ENCODE results near the gene PROS1.
"Not testable (repeated sequence)": the region's sequence is repeated elsewhere in the genome, so short reads cannot be mapped to it uniquely, and the experiment has no call there.

The PROS1 gene

GRCh38 chr3:93904568-93904967 lies 69.1 kb downstream of the PROS1 start:
- no peak for TF ChIP-seq POLR2A (IDR thresholded peaks at IDR 0.05; ENCODE audit: low read depth, low read length)
- TF ChIP-seq PAX5 (IDR thresholded peaks at IDR 0.05; ENCODE audit: insufficient read depth, low read length, severe bottlenecking), result no peak
- no peak for TF ChIP-seq TAF1 (IDR thresholded peaks at IDR 0.05; ENCODE audit: low read depth, low read length)
- TF ChIP-seq SPI1 (IDR thresholded peaks at IDR 0.05; ENCODE audit: low read depth, low read length), result no peak

GRCh38 chr3:93878250-93879017 lies 95.3 kb downstream of the PROS1 start:
- not testable (repeated sequence) for FAIRE-seq; DNase-seq (ENCODE audit: insufficient read length, low spot score)

More at GRCh38 chr3:93904568-93904967, 69.1 kb downstream of the PROS1 start:
- FAIRE-seq, result no peak
- no peak for DNase-seq (ENCODE audit: insufficient read length, low spot score)

- DNase-seq (ENCODE audit: insufficient read length, low spot score); FAIRE-seq: not testable (repeated sequence)
These were observed 96.3 kb downstream of the PROS1 start for GRCh38 chr3:93877427-93877826.

- DNase-seq (ENCODE audit: insufficient read length, low spot score); FAIRE-seq: not testable (repeated sequence)
These were observed 100.3 kb downstream of the PROS1 start for GRCh38 chr3:93873412-93873811.

GRCh38 chr3:93867425-93867824 lies 106.3 kb downstream of the PROS1 start:
- TF ChIP-seq SPI1 (IDR thresholded peaks at IDR 0.05; ENCODE audit: low read depth, low read length) (no peak), POLR2AphosphoS5 (IDR thresholded peaks at IDR 0.05; ENCODE audit: low read depth, low read length) (no peak)
- no peak for FAIRE-seq
- DNase-seq (ENCODE audit: insufficient read length, low spot score), result no peak

- no peak for FAIRE-seq
- DNase-seq (ENCODE audit: insufficient read length, low spot score), result no peak
- no peak for TF ChIP-seq SPI1 (IDR thresholded peaks at IDR 0.05; ENCODE audit: low read depth, low read length)
- TF ChIP-seq TAF1 (IDR thresholded peaks at IDR 0.05; ENCODE audit: low read depth, low read length), result no peak
- TF ChIP-seq POLR2A (IDR thresholded peaks at IDR 0.05; ENCODE audit: low read depth, low read length), result no peak
- TF ChIP-seq POLR2AphosphoS5 (IDR thresholded peaks at IDR 0.05; ENCODE audit: low read depth, low read length), result no peak
- TF ChIP-seq POU2F2 (IDR thresholded peaks at IDR 0.05; ENCODE audit: low read depth, low read length), result no peak
- TF ChIP-seq PAX5 (IDR thresholded peaks at IDR 0.05; ENCODE audit: insufficient read depth, low read length, severe bottlenecking), result no peak
These were observed 112.7 kb downstream of the PROS1 start for GRCh38 chr3:93861017-93861416.

GRCh38 chr3:93855401-93855800 lies 118.3 kb downstream of the PROS1 start:
- TF ChIP-seq SPI1 (IDR thresholded peaks at IDR 0.05; ENCODE audit: low read depth, low read length), result no peak
- TF ChIP-seq POU2F2 (IDR thresholded peaks at IDR 0.05; ENCODE audit: low read depth, low read length), result no peak
- TF ChIP-seq TAF1 (IDR thresholded peaks at IDR 0.05; ENCODE audit: low read depth, low read length), result no peak
- TF ChIP-seq POLR2A (IDR thresholded peaks at IDR 0.05; ENCODE audit: low read depth, low read length), result no peak
- TF ChIP-seq PAX5 (IDR thresholded peaks at IDR 0.05; ENCODE audit: insufficient read depth, low read length, severe bottlenecking), result no peak
- no peak for TF ChIP-seq POLR2AphosphoS5 (IDR thresholded peaks at IDR 0.05; ENCODE audit: low read depth, low read length)
- DNase-seq (ENCODE audit: insufficient read length, low spot score), result no peak
- FAIRE-seq, result no peak

- not testable (repeated sequence) for DNase-seq (ENCODE audit: insufficient read length, low spot score); FAIRE-seq
These were observed 121.5 kb downstream of the PROS1 start for GRCh38 chr3:93852228-93852627.

GRCh38 chr3:93843981-93844380 lies 129.7 kb downstream of the PROS1 start:
- FAIRE-seq, result no peak
- no peak for DNase-seq (ENCODE audit: insufficient read length, low spot score)

GRCh38 chr3:93839193-93839592 lies 134.5 kb downstream of the PROS1 start:
- not testable (repeated sequence) for FAIRE-seq

More at GRCh38 chr3:93843981-93844380, 129.7 kb downstream of the PROS1 start:
- TF ChIP-seq POU2F2 (IDR thresholded peaks at IDR 0.05; ENCODE audit: low read depth, low read length) (no peak), SPI1 (IDR thresholded peaks at IDR 0.05; ENCODE audit: low read depth, low read length) (no peak)

More at GRCh38 chr3:93839193-93839592, 134.5 kb downstream of the PROS1 start:
- DNase-seq (ENCODE audit: insufficient read length, low spot score), result not testable (repeated sequence)

All from GM12891 (cell line).